GM21737 (cell line): Measurements from ENCODE around the gene ARHGAP4.

Experiments
- ATAC-seq: cut with Tn5 transposase; IDR thresholded peaks from one replicate; pipeline ENCODE4 v1.9.1; 2021; ENCODE audit warnings: mild to moderate bottlenecking, moderate library complexity; ENCODE audit not compliant: unreplicated experiment

Gene ARHGAP4

DNA sequence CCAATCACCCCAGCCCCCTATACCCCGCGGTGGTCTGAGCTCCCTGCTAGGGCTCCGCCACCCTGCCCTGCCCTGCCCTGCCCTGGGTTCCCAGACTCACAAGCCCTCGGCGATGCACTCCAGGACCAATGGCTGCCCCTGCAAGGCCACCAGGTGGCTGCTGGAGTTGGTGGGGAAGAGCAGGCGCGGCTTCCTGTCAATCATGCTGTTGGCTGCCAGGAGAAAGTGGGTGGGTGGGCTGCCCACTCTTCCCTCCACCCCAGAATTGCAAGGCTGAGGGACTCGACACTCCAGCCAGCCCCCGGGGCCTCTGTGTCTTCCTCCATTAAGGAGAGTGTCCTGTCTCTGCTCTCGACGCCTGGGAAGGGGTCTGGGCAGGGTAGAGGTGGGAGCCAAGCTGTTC, 55.8 kb downstream of the ARHGAP4 start:
- ATAC-seq = no peak

DNA sequence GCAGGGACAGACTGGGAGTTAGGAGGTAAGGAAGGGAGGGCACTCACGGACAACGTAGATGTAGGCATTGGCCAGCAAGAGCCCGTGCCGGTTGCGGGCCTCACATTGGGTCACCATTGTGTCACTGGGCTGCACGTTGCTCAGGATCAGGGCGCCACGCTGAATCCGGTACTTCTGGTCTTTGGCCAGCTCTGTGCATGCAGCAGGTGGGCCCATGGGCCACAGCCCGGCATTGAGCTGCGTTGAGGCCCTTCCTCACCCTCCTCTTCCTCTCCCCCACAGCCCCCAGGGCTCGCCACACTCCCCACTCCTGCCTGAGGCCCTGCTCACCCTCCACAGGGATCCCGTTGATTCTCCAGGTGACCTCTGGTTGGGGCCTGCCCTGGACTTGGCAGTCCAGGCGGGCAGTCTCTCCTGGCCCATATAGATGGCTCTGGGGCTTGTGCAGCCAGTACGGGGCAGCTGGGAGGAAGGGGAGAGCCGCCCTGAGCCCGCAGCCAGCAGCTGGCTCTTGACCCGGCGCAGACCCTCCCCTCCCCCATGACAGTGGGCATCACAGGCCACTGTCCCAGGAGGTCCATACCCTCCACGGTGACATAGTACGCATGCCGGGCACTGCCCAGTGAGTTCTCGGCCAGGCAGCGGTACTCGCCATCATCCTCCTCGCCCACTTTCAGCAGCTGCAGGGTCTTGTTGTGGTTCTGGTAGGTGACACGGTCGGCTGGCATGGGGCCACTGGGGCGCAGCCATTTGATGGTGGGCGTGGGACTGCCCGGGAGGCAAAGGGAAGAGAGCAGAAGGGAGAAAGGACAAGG, 56.4 kb downstream of the ARHGAP4 start:
- ATAC-seq = no peak

DNA sequence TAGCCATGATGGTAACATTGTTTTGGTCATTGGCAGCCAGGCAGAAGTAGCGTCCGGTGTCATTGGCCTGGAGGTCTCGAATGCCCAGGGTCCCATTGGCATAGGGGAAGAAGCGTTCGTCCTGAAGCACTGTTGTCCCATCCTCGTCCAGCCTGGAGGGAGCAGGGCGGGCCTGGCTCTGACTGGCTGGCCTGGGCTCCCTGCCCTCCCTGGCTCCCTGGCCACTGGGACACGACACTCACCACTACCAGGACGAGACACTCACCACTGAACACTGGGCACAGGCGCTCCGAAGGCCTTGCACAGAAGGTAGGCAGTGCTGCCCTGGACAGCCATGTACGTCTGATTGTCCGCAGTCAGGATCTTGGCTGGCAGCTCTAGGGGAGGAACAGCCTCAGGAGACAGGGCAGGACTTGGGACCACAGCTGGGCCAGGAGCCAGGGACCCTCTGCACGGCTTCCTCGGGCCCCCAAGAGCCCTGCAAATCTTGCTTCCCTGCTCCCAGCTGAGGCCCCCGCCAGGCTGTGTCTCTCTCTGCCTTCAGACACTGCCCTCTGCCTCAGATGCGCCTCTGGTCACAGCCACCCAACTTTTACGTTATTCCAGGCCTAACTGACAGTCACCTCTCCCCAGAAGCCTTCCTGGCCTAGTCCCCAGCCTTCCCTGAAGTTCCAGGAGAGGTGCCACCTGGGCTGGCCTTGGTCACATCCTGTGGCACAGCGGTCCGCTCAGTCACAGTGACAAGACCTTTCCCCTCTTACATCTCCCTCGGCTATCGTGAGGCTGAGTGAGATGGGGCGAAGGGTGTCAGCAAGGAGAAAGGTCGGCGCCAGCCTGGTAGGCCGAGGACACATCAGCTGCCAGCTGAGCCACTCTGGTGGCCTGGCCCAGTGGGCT, 57.2 kb downstream of the ARHGAP4 start:
- no peak for ATAC-seq

DNA sequence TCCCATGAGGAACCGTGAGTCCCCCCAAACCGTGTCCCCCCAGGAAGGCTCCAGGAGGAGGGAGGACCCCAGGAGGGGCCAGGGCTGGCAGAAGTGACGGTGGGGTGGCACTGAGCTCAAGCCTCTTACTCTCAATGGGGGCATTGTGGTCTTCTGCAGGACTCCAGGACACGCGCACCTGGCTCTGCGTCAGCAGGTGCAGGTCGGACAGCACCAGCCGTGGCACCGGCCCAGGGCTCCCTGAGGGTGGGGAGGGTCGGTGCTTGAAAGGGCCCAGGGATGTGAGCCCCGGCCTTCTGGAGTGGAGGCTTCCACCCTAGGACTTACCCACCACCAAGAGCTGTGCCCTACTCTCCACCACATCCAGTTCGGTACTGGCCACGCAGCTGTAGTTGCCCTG, 58.4 kb downstream of the ARHGAP4 start:
- ATAC-seq = no peak

DNA sequence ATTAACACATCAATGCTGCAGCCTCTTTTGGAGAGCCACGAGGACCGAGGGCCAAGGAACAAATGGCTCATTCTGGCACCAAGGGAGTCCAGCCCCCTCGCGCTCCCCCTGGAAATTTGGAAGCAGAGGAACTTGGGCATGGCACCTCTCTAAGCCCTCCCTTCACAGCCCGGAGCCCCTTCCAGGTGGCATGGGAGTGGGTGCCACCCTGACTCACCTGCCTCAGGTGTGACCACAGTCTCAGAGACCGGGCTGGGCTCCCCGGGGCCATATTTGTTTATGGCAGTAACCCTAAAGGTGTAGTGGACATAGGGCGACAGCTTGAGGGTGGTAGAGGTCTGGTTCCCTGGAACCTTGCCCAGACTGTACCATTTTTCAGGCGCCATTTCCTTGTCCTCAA, 58.9 kb downstream of the ARHGAP4 start:
- ATAC-seq = no peak

DNA sequence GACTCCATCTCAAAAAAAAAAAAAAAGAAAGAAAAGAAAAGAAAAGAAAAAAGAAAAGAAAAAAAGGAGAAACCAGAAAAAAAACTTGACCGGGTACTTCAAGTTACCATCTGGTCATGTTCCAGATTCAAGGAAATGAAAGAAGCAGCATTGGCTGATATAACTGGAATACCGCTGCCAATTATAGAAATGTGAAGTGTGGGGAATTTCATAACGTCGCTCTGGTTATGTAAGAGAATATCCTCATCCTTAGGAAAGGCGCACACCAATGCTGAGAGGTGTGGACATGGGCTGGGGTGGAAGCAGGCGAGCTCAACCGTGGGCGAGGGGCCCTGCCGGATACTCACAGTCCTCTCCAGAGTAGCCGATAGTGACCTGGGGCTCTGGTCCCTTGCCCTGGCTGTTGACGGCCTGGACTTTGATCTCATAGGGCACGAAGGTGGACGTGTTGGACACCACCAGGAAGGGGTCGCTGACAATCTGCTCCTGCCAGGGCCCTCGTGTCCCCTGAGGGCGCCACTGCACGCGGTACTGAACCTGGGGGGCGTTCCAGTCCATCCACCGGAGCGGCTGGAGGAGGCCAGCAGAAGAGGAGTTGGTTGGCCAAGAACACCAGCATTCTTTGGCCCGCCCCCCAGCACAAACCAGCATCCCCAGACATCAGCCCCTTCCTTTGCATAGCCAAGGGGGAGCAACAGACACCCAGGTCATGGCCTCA, 59.6 kb downstream of the ARHGAP4 start:
- ATAC-seq = no peak

DNA sequence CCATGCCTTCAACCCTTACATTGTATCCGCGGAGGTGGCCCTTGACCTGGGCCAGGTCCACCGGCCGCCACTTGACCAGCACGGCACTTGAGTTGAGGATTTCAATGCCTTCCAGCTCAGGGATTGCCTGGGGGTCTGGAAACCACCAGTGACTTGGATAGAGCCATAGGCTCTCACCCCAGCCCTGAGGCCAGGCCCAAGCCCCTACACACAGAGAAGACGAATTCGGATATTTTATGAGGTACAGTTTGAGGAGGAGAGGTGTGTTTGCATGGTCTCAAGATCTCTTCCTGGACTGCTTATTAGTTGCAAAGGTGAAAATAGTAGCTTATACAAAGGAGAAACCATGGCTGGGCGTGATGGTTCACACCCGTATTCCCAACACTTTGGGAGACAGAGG, 60.4 kb downstream of the ARHGAP4 start:
- ATAC-seq = no peak

DNA sequence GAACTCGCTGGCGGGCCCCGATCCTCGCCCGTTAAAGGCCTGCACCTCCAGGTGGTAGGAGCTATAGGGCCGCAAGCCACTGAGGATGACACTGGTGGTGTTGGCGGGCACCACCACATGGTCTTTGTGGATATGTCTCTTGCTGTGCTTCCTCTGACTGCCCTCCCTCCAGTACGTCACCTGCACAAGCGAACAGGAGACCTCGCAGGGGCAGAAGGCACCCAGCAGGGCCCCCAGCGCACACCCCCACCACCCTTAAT, 60.8 kb downstream of the ARHGAP4 start:
- no peak for ATAC-seq

DNA sequence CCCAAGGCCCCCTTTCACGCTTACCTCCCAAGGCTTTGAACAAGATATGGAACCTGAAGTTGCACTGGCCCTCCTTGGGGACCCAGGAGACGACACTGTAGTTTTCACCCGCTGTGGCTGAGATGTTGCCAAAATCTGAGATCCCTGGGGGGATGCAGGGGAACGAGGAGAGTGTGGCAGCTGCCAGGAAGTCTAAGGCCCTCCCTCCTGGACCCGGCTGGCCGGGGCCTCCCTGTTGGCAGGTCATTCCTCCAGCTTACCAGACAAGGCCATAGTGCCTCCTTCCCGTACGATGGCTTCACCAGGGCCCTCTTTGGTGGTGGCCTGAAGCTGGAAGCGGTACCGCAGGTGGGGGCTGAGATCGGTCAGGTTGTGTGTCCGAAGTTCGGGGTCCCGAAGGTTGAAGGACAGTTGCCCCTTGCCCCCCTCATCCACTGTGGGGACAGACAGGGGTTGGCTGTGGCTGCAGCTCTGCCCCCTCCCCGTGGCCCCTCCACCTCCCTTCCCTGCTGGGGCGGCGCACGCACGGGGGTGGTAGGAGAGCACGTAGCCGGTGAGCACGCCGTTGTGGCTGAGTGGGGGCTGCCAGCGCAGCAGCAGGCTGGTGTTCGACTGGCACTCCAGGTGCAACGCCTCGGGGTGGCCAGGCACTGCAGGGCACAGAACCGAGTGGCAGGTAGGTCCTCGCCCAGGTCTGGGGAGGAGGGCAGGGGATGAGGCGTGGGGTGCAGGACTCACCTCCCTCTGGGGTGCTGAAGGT, 61.3 kb downstream of the ARHGAP4 start:
- no peak for ATAC-seq

DNA sequence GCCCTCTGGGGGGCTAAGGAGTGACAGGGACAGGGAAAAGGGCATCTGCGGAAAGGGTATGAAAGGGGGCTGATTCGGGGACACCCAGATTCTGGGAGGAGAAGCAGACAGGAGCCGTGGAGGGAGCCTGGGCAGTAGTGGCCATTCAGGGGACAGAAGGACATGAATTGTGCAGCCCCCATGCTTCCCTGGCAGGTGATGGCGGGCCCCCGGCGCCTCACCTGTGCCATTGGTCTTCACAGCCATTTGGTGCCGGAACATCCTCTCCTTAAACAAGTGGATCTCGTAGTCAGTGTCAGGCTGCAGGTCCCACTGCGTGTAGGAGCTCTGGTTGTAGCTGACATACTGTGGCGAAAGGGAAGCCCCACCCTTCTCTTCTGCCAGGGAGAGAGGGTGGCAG, 62.0 kb downstream of the ARHGAP4 start:
- no peak for ATAC-seq

DNA sequence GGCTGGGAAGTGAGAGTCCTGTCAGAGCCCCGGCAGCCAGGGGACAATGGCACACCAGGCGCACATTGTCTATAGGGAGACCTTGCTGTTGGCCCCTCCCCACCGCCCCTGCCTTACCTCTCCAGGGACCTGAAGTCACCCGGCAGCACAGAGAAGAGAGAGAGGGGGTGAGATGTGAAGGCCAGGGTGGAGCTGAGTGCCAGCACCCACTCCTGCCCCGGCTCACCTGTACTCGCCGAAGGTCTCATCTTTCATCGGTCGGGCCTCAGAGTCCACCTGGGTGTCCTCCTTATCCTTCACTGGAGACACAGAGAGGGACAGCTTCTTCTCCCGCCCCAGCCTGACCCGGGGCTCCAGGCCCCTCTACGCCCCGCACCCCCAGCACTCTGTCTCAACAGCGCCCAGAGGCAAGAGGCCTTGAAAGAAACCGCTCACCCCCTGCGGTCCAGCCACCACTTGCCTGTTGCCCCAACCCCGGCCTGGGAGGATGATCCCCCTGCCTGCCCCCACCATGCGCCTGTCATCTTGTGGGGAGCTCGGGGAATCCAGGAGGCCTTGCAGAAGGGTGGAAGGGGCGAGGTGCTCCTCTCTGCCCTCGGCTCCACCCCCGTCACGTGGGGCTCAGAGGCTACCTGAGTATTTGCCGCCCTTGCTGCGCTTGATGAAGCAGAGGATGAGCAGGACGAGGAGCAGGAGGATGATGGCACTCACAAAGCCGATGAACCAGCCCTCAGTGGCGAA, 62.6 kb downstream of the ARHGAP4 start:
- ATAC-seq = no peak

DNA sequence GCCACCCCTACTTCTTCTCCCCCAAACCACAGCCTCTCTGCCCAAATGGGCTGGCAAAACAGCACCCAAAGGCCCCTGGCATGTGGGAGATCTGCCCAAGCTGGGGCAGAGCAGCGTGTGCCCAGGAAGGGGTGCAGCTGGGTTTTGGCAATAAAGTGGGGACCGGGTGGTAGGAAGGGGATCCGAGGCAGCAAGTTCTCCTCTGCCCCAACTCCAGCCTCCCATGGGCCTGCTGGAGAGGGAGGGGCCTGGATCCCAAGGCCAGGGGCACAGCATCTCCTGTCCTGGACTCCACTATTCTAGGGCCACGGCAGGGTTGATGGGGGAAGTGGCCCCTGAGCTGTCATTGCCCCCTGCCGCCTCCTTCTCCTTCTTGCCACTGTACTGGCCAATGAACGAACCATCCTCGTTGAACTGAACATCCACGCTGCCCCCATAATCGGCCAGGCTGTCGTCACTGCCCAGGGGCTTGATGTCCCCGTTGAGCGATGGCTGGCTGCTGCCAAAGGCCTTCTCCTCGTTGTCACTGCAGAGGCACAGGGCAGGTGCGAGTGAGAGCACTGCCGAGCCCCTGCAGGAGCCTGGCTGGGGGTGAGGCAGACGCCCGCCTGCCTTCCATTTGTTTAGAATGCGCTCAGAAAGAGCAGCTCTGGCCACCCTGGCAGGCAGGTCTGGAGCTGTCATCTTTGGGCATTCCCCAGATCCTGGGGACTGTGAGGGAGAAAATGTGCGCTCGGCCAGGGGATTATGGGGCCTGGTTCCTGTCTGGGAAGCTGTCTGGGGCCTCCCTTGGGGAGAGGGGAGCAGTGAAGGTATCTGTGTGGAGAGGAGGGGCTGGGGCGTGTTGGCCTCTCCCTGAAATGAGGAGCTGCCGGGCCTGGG, 63.5 kb downstream of the ARHGAP4 start:
- no peak for ATAC-seq

DNA sequence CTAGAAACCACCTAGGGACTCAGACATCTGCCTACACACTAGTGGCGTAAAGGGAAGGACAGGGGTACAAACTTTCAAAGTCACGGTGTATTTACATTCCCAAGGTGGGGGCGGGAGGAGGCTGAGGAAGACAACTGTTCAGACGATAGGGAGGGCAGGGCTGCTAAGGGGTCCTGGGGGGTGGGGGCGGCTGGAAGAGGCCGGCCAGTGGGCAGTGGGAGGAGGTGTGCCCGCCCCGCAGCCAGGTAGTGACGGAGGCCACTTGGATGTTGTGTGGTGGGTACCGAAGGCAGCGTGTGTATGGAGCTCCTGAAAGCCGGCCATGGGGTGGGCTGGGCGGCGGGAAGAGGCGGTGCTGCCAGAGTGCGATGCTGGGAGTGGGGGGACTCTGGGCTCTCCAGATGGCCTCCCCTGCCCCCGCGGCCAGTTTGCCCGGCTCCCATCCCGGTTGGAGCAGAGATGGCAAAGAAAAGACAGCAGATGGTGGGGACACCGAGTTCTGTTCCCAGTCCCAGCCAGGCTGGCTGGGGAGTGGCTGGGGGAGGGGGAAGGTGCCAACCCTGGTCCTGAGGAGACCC, 64.2 kb downstream of the ARHGAP4 start:
- ATAC-seq = no peak

DNA sequence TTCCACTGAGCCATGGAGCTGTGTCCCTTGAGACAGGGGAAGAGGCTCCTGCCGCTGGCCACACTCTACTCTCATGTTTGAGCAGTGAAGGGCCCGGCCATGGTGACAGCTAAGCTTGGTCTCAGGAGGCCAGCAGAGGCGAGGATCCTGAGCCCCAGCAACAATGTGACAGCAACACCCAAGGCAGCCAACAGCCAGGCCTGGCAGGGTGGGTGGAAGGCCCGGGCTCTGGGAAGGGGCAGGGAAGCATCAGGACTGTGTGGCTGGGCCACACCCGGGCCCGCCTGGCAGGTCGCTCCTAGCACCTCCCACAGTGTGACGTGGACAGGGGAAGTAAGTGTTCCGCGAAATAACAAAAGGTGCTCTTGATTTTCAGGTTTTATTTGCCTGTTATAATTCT, 64.9 kb downstream of the ARHGAP4 start:
- ATAC-seq = no peak
